Measurements from ENCODE around the gene ZNF618.

Gene ZNF618

DNA sequence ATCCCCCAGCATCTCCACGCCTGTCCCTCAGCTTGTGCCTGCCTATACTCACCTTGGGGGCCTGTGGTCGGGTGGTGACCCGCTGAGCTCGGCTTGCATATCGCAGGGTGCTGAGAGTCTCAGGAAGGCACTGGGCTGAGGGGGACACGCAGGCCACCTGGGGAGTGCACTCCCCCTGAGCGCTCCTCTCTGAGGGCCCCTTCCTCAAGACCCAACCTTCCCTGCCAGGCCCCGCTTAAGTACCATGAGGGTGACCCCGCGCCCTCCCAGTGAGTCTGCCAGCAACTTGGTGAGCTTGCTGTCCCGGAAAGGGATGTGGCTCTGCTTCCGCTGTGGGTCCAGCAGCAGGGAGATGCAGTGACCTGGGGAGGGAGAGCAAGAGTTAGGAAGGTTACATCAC, 218.9 kb downstream of the ZNF618 start:
- H3K4me2 ChIP-seq (ENCODE audit: low read depth, low read length, poor library complexity, severe bottlenecking) = no peak overlapping the region
- H3K79me2 ChIP-seq (ENCODE audit: insufficient read depth, low read length) = no peaks in the 10 kb centered on the region
- H3K9me3 ChIP-seq (ENCODE audit: insufficient read depth, low read depth, low read length) = no peaks in the 10 kb centered on the region
- H3K36me3 ChIP-seq (ENCODE audit: insufficient read depth, low read length) = no peaks in the 10 kb centered on the region
- H3K4me1 ChIP-seq (ENCODE audit: insufficient read depth, low read length, poor library complexity, severe bottlenecking) = no peaks in the 10 kb centered on the region
- H2AFZ ChIP-seq (ENCODE audit: low read length) = no peak overlapping the region
- no peak overlapping the region for H3K9ac ChIP-seq (ENCODE audit: low read depth, low read length, poor library complexity, severe bottlenecking)
- H3F3A ChIP-seq (ENCODE audit: low read depth) = no peaks in the 10 kb centered on the region
- H3K9me2 ChIP-seq (replicated peaks; ENCODE audit: low read depth, low read length) = no peaks in the 10 kb centered on the region
- TF ChIP-seq, protein P1, sequence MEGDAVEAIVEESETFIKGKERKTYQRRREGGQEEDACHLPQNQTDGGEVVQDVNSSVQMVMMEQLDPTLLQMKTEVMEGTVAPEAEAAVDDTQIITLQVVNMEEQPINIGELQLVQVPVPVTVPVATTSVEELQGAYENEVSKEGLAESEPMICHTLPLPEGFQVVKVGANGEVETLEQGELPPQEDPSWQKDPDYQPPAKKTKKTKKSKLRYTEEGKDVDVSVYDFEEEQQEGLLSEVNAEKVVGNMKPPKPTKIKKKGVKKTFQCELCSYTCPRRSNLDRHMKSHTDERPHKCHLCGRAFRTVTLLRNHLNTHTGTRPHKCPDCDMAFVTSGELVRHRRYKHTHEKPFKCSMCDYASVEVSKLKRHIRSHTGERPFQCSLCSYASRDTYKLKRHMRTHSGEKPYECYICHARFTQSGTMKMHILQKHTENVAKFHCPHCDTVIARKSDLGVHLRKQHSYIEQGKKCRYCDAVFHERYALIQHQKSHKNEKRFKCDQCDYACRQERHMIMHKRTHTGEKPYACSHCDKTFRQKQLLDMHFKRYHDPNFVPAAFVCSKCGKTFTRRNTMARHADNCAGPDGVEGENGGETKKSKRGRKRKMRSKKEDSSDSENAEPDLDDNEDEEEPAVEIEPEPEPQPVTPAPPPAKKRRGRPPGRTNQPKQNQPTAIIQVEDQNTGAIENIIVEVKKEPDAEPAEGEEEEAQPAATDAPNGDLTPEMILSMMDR (conservative IDR thresholded peaks at IDR 0.05; ENCODE audit: low read length) = no peak
- TF ChIP-seq EZH2phosphoT487 (IDR thresholded peaks at IDR 0.05; ENCODE audit: borderline replicate concordance) = no peak
- no peak overlapping the region for H3K4me3 ChIP-seq (ENCODE audit: low read length, poor library complexity, severe bottlenecking)
- H4K20me1 ChIP-seq (ENCODE audit: insufficient read depth, low read length, poor library complexity, severe bottlenecking) = no peaks in the 10 kb centered on the region
- no peaks in the 10 kb centered on the region for H3K27me3 ChIP-seq (ENCODE audit: insufficient read depth, low read length, poor library complexity, severe bottlenecking)

DNA sequence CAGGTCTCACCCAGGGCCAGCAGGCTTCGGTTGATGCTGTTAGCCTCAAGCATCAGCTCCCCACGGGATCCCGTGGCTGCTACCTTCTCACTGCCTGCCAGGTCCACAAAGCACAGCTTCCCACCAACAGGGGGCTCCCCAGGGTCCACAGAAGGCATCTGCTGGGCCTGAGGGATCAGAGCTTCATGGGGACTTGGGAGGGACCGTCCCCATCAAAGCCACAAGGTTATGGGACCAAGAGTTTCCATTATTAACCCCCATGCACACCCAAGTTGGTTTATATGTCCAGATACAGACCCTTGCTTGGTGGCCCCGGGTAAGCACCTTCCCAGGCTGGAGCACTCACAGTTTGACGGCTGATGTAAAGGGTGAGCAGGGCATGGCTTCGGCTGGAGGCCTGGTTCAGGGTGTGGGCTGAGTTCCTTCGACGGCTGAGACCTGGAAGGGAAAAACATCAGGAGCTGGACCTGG, 220.0 kb downstream of the ZNF618 start:
- no peaks in the 10 kb centered on the region for H3K36me3 ChIP-seq (ENCODE audit: insufficient read depth, low read length)
- no peak overlapping the region for H3K4me2 ChIP-seq (ENCODE audit: low read depth, low read length, poor library complexity, severe bottlenecking)
- no peaks in the 10 kb centered on the region for H3K79me2 ChIP-seq (ENCODE audit: insufficient read depth, low read length)
- H3K27me3 ChIP-seq (ENCODE audit: insufficient read depth, low read length, poor library complexity, severe bottlenecking) = no peaks in the 10 kb centered on the region
- H4K20me1 ChIP-seq (ENCODE audit: insufficient read depth, low read length, poor library complexity, severe bottlenecking) = no peaks in the 10 kb centered on the region
- H2AFZ ChIP-seq (ENCODE audit: low read length) = no peak overlapping the region
- H3K4me1 ChIP-seq (ENCODE audit: insufficient read depth, low read length, poor library complexity, severe bottlenecking) = no peaks in the 10 kb centered on the region
- no peaks in the 10 kb centered on the region for H3K9me3 ChIP-seq (ENCODE audit: insufficient read depth, low read depth, low read length)
- TF ChIP-seq EZH2phosphoT487 (IDR thresholded peaks at IDR 0.05; ENCODE audit: borderline replicate concordance) = no peak
- TF ChIP-seq, protein P1 (conservative IDR thresholded peaks at IDR 0.05; ENCODE audit: low read length) = peak; percentile 27; the same call in 1 of the 2 replicates
- H3F3A ChIP-seq (ENCODE audit: low read depth) = no peaks in the 10 kb centered on the region
- H3K4me3 ChIP-seq (ENCODE audit: low read length, poor library complexity, severe bottlenecking) = no peak overlapping the region
- no peak overlapping the region for H3K9ac ChIP-seq (ENCODE audit: low read depth, low read length, poor library complexity, severe bottlenecking)
- H3K9me2 ChIP-seq (replicated peaks; ENCODE audit: low read depth, low read length) = no peaks in the 10 kb centered on the region

DNA sequence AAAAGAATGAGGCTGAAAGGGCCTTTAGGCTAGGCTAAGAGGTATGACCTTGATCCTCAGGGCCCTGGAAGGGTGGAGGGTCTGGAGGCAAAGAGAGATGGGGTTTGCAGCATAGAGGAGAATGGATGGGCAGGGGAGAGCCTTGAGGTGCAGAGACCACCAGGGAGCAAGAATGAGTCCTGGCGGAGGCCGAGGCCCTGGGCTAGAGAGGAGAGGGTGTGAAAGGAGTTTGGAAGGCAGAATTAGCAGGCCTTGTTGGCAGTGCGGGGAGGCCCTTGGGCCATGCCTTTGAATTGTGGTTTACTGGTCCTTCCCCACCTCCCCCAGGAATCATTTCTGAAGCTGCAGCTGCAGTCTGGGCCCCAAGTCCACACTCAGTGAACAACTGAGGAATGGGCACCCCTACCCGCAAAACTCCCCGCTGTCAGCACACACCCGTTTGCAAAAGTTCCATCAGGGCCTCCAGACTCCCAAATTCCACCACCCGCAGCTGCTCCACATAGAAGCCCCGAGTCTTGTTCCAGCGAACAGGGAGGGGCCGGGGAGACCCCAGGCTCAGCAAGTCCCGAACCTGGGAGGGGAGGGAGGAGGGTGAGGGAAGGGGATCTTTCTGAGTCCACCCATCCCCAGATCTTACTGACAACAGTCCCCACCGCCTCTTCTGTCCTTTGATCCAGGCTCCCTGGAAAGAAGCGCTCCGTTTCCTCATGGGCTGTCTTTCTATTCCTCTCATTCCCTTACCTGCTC, 220.9 kb downstream of the ZNF618 start:
- Histone ChIP-seq H3K9ac (ENCODE audit: low read depth, low read length, poor library complexity, severe bottlenecking) (no peak overlapping the region), H3K36me3 (ENCODE audit: insufficient read depth, low read length) (no peaks in the 10 kb centered on the region), H3K4me1 (ENCODE audit: insufficient read depth, low read length, poor library complexity, severe bottlenecking) (no peaks in the 10 kb centered on the region), H3K79me2 (ENCODE audit: insufficient read depth, low read length) (no peaks in the 10 kb centered on the region), H4K20me1 (ENCODE audit: insufficient read depth, low read length, poor library complexity, severe bottlenecking) (no peaks in the 10 kb centered on the region), H3K27me3 (ENCODE audit: insufficient read depth, low read length, poor library complexity, severe bottlenecking) (no peaks in the 10 kb centered on the region), H3K4me2 (ENCODE audit: low read depth, low read length, poor library complexity, severe bottlenecking) (no peak overlapping the region), H3K4me3 (ENCODE audit: low read length, poor library complexity, severe bottlenecking) (no peak overlapping the region), H3K9me3 (ENCODE audit: insufficient read depth, low read depth, low read length) (no peaks in the 10 kb centered on the region), H3F3A (ENCODE audit: low read depth) (no peaks in the 10 kb centered on the region), H3K9me2 (replicated peaks; ENCODE audit: low read depth, low read length) (no peaks in the 10 kb centered on the region), H2AFZ (ENCODE audit: low read length) (no peak overlapping the region)
- TF ChIP-seq, protein P1 (conservative IDR thresholded peaks at IDR 0.05; ENCODE audit: low read length) = no peak
- no peak for TF ChIP-seq EZH2phosphoT487 (IDR thresholded peaks at IDR 0.05; ENCODE audit: borderline replicate concordance)
